ENCODE measurements around the gene AMPD2.

DNA sequence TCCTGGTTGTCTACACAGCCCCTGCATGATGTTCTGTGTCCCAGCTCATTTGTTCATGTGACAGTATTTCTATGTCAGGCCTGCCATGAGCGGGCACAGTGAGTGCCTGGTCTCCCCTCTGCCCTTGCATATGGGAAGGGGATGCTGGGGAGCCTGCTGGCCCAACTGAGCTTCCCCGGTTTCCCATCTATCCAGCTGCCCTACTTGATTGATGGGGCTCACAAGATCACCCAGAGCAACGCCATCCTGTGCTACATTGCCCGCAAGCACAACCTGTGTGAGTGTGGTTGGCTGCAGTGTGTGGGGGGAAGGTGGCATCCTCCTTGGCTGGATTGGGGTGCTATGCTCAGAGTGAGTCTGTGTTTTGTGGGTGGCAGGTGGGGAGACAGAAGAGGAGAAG is 37.8 kb downstream of the AMPD2 start:
- TF ChIP-seq, protein P1, sequence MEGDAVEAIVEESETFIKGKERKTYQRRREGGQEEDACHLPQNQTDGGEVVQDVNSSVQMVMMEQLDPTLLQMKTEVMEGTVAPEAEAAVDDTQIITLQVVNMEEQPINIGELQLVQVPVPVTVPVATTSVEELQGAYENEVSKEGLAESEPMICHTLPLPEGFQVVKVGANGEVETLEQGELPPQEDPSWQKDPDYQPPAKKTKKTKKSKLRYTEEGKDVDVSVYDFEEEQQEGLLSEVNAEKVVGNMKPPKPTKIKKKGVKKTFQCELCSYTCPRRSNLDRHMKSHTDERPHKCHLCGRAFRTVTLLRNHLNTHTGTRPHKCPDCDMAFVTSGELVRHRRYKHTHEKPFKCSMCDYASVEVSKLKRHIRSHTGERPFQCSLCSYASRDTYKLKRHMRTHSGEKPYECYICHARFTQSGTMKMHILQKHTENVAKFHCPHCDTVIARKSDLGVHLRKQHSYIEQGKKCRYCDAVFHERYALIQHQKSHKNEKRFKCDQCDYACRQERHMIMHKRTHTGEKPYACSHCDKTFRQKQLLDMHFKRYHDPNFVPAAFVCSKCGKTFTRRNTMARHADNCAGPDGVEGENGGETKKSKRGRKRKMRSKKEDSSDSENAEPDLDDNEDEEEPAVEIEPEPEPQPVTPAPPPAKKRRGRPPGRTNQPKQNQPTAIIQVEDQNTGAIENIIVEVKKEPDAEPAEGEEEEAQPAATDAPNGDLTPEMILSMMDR (IDR thresholded peaks at IDR 0.05), result no peak
- no peak for TF ChIP-seq SIN3A (IDR thresholded peaks at IDR 0.05; ENCODE audit: borderline replicate concordance, insufficient read depth, low read depth, low read length)
- TF ChIP-seq POLR2AphosphoS5 (IDR thresholded peaks at IDR 0.05; ENCODE audit: low read depth, low read length), result no peak
